ENCODE data around the gene PRSS12. TPM values are rescaled to one million over a fixed set of nuclear protein-coding genes. Genes with fewer than 3 reads are reported as not detected.
A peak's percentile ranks its signal among the peaks of the same experiment; 100 is the strongest.

Gene PRSS12
- total RNA-seq (2014; rRNA removed; shearing (Covaris generic)) (7.5 and 12.9 TPM in 2 replicates), polyA plus RNA-seq (2016; fragmentation: Nextera tagmentation; extraction: Ambion mirVana) (4.1 and 5.5 TPM in 2 replicates)
- long read RNA-seq, full-length matches to known transcripts, result 1 of 5 reads
- long read RNA-seq, partial matches to known transcripts, result 3 of 5 reads
- long read RNA-seq, other reads (novel, unspliced or antisense), result 1 of 5 reads

GRCh38 chr4:118352843-118353533, at the start of gene PRSS12:
PRSS12 (minus strand) TSS chr4:118353003; CDS start chr4:118352720, 283 bp downstream.
- no peak within 1 kb of the TSS for H3K27ac Mint-ChIP-seq
- peak within 1 kb of the TSS; percentile 99 for H3K4me2 ChIP-seq
- peaks cover 29% of the 10 kb centered on the region for H3K4me1 ChIP-seq (ENCODE audit: insufficient read depth)
- H3K27me3 Mint-ChIP-seq (ENCODE audit: insufficient read depth, low read depth, poor library complexity), result peaks cover 18% of the 10 kb centered on the region
- H3F3A ChIP-seq (replicated peaks; ENCODE audit: low read depth), result no peaks in the 10 kb centered on the region
- no peaks in the 10 kb centered on the region for H3K9me2 ChIP-seq (ENCODE audit: insufficient read depth)
- peak within 1 kb of the TSS; percentile 100 for H2AFZ ChIP-seq
- H4K20me1 ChIP-seq (replicated peaks; ENCODE audit: insufficient read depth), result no peaks in the 10 kb centered on the region
- H3K36me3 Mint-ChIP-seq (ENCODE audit: low read depth), result no peaks in the 10 kb centered on the region; the same call in 2 of the 3 replicates
- H3K9me3 Mint-ChIP-seq, result no peaks in the 10 kb centered on the region
- H3K27me3 ChIP-seq (ENCODE audit: insufficient read depth), result peaks cover 35% of the 10 kb centered on the region
- H3K27ac ChIP-seq (ENCODE audit: low read depth), result no peak within 1 kb of the TSS
- peaks cover 36% of the 10 kb centered on the region for H3K4me1 Mint-ChIP-seq
- H3K79me2 ChIP-seq (replicated peaks; ENCODE audit: insufficient read depth), result no peaks in the 10 kb centered on the region; the same call in 1 of the 2 replicates
- ATAC-seq (peak; percentile 90), DNase-seq (ENCODE audit: low spot score) (peak; percentile 95)
- peak within 1 kb of the TSS; percentile 78 for H3K4me3 ChIP-seq
- H3K36me3 ChIP-seq (ENCODE audit: insufficient read depth), result no peaks in the 10 kb centered on the region
- TF ChIP-seq NANOG (IDR thresholded peaks at IDR 0.05; ENCODE audit: borderline replicate concordance) (no peak), EZH2phosphoT487 (IDR thresholded peaks at IDR 0.05; ENCODE audit: unreplicated experiment) (no peak), CTCF (conservative IDR thresholded peaks at IDR 0.05; ENCODE audit: low read depth in 2 of 2) (peak; percentile 48 to 76), JUNB (IDR thresholded peaks at IDR 0.05; ENCODE audit: unreplicated experiment) (no peak), REST (IDR thresholded peaks at IDR 0.05; ENCODE audit: unreplicated experiment) (no peak), ZNF331 (CRISPR knock-in tag; IDR thresholded peaks at IDR 0.05; ENCODE audit: low read depth) (0 out of 2 replicates have a peak, but pooled peaks have one; percentile 11), STAT1 (IDR thresholded peaks at IDR 0.05; ENCODE audit: unreplicated experiment) (no peak), EZH2 (IDR thresholded peaks at IDR 0.05; ENCODE audit: low read depth, unreplicated experiment) (no peak), CREB1 (CRISPR knock-in tag; IDR thresholded peaks at IDR 0.05; ENCODE audit: low read depth) (peak; percentile 44; the same call in 1 of the 2 replicates), ETS1 (IDR thresholded peaks at IDR 0.05) (no peak), ZNF114 (CRISPR knock-in tag; IDR thresholded peaks at IDR 0.05) (no peak), POLR2AphosphoS5 (IDR thresholded peaks at IDR 0.05; ENCODE audit: low read depth) (no peak), ZNF462 (CRISPR knock-in tag; IDR thresholded peaks at IDR 0.05) (no peak; the same call in 1 of the 2 replicates)
- peak within 1 kb of the TSS; percentile 87 for H3K4me3 Mint-ChIP-seq

All from GM23338 (cell line).